Ovary (tissue), 3 donors: ENCODE results near the gene SERPINF2.

Experiments used
- EP300 ChIP-seq: sonication (generic); formaldehyde crosslinking; IDR thresholded peaks from one replicate; pipeline ENCODE4 v1.6.1; 2017; ENCODE audit warnings: antibody characterized with exemption
- POLR2A ChIP-seq: fragments of 450-650 bp; IDR thresholded peaks from one replicate; pipeline ENCODE4 v1.6.1; 2017; ENCODE audit warnings: antibody characterized with exemption, mild to moderate bottlenecking, moderate library complexity
- TF ChIP-seq, protein P1 (sequence below), 3 donors: fragments of 450-650 bp in 2 of 3; fragments of 200-600 bp in 1 of 3; IDR thresholded peaks; one replicate each; pipeline versions ENCODE4 v1.5.1 to v1.8.0; 2016 to 2022; ENCODE audit warnings: antibody characterized with exemption in 3 of 3, mild to moderate bottlenecking in 1 of 3
- donor health status: DM: no; HTN: no; CAD: no.

GRCh38 chr17:1762901-1763898 is 20.5 kb downstream of the SERPINF2 start:
- TF ChIP-seq, protein P1, sequence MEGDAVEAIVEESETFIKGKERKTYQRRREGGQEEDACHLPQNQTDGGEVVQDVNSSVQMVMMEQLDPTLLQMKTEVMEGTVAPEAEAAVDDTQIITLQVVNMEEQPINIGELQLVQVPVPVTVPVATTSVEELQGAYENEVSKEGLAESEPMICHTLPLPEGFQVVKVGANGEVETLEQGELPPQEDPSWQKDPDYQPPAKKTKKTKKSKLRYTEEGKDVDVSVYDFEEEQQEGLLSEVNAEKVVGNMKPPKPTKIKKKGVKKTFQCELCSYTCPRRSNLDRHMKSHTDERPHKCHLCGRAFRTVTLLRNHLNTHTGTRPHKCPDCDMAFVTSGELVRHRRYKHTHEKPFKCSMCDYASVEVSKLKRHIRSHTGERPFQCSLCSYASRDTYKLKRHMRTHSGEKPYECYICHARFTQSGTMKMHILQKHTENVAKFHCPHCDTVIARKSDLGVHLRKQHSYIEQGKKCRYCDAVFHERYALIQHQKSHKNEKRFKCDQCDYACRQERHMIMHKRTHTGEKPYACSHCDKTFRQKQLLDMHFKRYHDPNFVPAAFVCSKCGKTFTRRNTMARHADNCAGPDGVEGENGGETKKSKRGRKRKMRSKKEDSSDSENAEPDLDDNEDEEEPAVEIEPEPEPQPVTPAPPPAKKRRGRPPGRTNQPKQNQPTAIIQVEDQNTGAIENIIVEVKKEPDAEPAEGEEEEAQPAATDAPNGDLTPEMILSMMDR (IDR thresholded peaks at IDR 0.05): no peak
- no peak for TF ChIP-seq EP300
- no peak for TF ChIP-seq POLR2A
